ENCODE data around the gene PROM1. TPM values are rescaled to one million over a fixed set of nuclear protein-coding genes. Genes with fewer than 3 reads are reported as not detected.

The PROM1 gene
- total RNA-seq, 6 donors from 2014 or later: 1.6 to 43.6 (median 4.3) TPM

GRCh38 chr4:16025268-16025667 lies 58.6 kb downstream of the PROM1 start:
- Histone ChIP-seq H3K36me3 (no peaks in the 10 kb centered on the region), H3K9me3 (no peaks in the 10 kb centered on the region), H3K4me3 (no peak overlapping the region), H3K27me3 (no peaks in the 10 kb centered on the region), H3K27ac (no peak overlapping the region), H3K4me1 (peaks cover 0 to 4% (median 1%) of the 10 kb centered on the region in 4 donors)
- no peak for DNase-seq
- TF ChIP-seq POLR2AphosphoS5 (IDR thresholded peaks at IDR 0.05) (no peak), POLR2A (IDR thresholded peaks at IDR 0.05) (no peak), EP300 (IDR thresholded peaks at IDR 0.05) (no peak)
- TF ChIP-seq, protein P1, sequence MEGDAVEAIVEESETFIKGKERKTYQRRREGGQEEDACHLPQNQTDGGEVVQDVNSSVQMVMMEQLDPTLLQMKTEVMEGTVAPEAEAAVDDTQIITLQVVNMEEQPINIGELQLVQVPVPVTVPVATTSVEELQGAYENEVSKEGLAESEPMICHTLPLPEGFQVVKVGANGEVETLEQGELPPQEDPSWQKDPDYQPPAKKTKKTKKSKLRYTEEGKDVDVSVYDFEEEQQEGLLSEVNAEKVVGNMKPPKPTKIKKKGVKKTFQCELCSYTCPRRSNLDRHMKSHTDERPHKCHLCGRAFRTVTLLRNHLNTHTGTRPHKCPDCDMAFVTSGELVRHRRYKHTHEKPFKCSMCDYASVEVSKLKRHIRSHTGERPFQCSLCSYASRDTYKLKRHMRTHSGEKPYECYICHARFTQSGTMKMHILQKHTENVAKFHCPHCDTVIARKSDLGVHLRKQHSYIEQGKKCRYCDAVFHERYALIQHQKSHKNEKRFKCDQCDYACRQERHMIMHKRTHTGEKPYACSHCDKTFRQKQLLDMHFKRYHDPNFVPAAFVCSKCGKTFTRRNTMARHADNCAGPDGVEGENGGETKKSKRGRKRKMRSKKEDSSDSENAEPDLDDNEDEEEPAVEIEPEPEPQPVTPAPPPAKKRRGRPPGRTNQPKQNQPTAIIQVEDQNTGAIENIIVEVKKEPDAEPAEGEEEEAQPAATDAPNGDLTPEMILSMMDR (IDR thresholded peaks at IDR 0.05): no peak
- WGBS, 2 donors: 78 to 81% methylated on average over 5 of the region's 5 CpGs
- no peak for ATAC-seq (ENCODE audit: low FRiP score in 2 of 2)

DNA sequence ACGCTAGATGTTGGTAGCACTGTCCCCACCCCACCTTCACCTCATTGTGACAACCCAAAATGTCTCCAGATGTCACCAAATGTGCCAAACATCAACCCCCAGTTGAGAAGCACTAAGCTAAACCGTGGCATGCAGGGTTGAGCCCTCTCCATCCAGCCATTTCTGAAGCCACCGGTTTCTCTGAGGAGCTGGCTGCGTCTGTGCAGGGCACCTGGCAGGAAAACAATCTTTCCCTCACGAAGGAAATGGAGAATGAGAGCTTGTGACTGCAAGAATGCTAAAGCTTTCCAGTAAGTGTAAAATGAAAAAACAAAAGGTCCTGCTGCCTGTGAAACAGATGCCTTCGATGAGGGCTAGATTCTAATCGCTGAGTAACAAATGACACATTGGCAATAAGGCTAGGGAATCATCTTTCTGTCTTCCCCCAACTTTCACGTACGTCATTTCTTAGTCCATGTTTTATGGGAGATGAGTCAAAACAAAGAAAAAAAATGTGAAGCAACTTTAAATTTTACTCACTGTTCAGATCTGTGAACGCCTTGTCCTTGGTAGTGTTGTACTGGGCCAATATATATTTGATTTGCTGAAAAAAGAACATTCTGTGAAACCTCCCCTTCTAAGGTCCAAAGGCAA lies 59.9 kb downstream of the PROM1 start:
- no peak overlapping the region for H3K4me3 ChIP-seq
- DNase-seq: no peak
- TF ChIP-seq, protein P1 (IDR thresholded peaks at IDR 0.05): no peak
- TF ChIP-seq POLR2AphosphoS5 (IDR thresholded peaks at IDR 0.05): no peak
- 78 to 83% methylated on average over 9 to 10 of the region's 10 CpGs for WGBS, 2 donors
- H3K4me1 ChIP-seq: peaks cover 0 to 2% (median 0%) of the 10 kb centered on the region in 4 donors
- H3K27ac ChIP-seq: no peak overlapping the region
- H3K9me3 ChIP-seq: no peaks in the 10 kb centered on the region
- no peak for ATAC-seq (ENCODE audit: low FRiP score in 2 of 2)
- H3K27me3 ChIP-seq: no peaks in the 10 kb centered on the region
- no peaks in the 10 kb centered on the region for H3K36me3 ChIP-seq

GRCh38 chr4:16021804-16022560 lies 61.8 kb downstream of the PROM1 start:
- no peaks in the 10 kb centered on the region for H3K9me3 ChIP-seq
- 67 to 72% methylated on average over 8 of the region's 8 CpGs for WGBS, 2 donors
- no peak overlapping the region for H3K4me3 ChIP-seq
- TF ChIP-seq POLR2A (IDR thresholded peaks at IDR 0.05): no peak
- TF ChIP-seq POLR2AphosphoS5 (IDR thresholded peaks at IDR 0.05): no peak
- TF ChIP-seq, protein P1 (IDR thresholded peaks at IDR 0.05): no peak
- TF ChIP-seq EP300 (IDR thresholded peaks at IDR 0.05): no peak
- H3K27ac ChIP-seq: no peak overlapping the region
- H3K27me3 ChIP-seq: no peaks in the 10 kb centered on the region
- DNase-seq: no peak
- peaks cover 0 to 2% (median 0%) of the 10 kb centered on the region in 4 donors for H3K4me1 ChIP-seq
- H3K36me3 ChIP-seq: no peaks in the 10 kb centered on the region
- ATAC-seq (ENCODE audit: low FRiP score in 2 of 2): no peak

- no peak for DNase-seq
These were observed 64.2 kb downstream of the PROM1 start for GRCh38 chr4:16019649-16020048.

More at GRCh38 chr4:16019649-16020048, 64.2 kb downstream of the PROM1 start:
- H3K27me3 ChIP-seq: no peaks in the 10 kb centered on the region
- no peak overlapping the region for H3K4me3 ChIP-seq
- H3K4me1 ChIP-seq: no peaks in the 10 kb centered on the region
- TF ChIP-seq POLR2AphosphoS5 (IDR thresholded peaks at IDR 0.05) (no peak), POLR2A (IDR thresholded peaks at IDR 0.05) (no peak), EP300 (IDR thresholded peaks at IDR 0.05) (no peak)
- TF ChIP-seq, protein P1 (IDR thresholded peaks at IDR 0.05): no peak
- WGBS, 2 donors: 32 to 41% methylated on average over 3 of the region's 3 CpGs
- H3K9me3 ChIP-seq: no peaks in the 10 kb centered on the region
- ATAC-seq (ENCODE audit: low FRiP score in 2 of 2): no peak
- H3K27ac ChIP-seq: no peak overlapping the region
- no peaks in the 10 kb centered on the region for H3K36me3 ChIP-seq
